ENCODE data around the gene THSD4.

The THSD4 gene

GRCh38 chr15:71114887-71115566 is at the start of gene THSD4:
Gene THSD4 (plus strand): TSS chr15:71115471.
- peak; percentile 81 for DNase-seq

- no peak for DNase-seq
These were observed 48.3 kb upstream of the THSD4 start for GRCh38 chr15:71066983-71067382.

- DNase-seq = no peak
These were observed 45.6 kb upstream of the THSD4 start for GRCh38 chr15:71069693-71070092.

GRCh38 chr15:71071529-71071928 is 43.7 kb upstream of the THSD4 start:
- no peak for DNase-seq

- DNase-seq = no peak
These were observed 42.8 kb upstream of the THSD4 start for GRCh38 chr15:71072423-71072822.

GRCh38 chr15:71078506-71079207 is 36.6 kb upstream of the THSD4 start:
- DNase-seq = no peak

GRCh38 chr15:71079208-71080044 is 35.8 kb upstream of the THSD4 start:
- DNase-seq = no peak

GRCh38 chr15:71080166-71080565 is 35.1 kb upstream of the THSD4 start:
- no peak for DNase-seq

- no peak for DNase-seq
These were observed 34.6 kb upstream of the THSD4 start for GRCh38 chr15:71080705-71081104.

- no peak for DNase-seq
These were observed 32.5 kb upstream of the THSD4 start for GRCh38 chr15:71082803-71083202.

- DNase-seq = no peak
These were observed 31.9 kb upstream of the THSD4 start for GRCh38 chr15:71083349-71083748.

GRCh38 chr15:71084264-71084663 is 31.0 kb upstream of the THSD4 start:
- no peak for DNase-seq

GRCh38 chr15:71085809-71086208 is 29.5 kb upstream of the THSD4 start:
- no peak for DNase-seq

GRCh38 chr15:71088155-71088554 is 27.1 kb upstream of the THSD4 start:
- no peak for DNase-seq

GRCh38 chr15:71088683-71089082 is 26.6 kb upstream of the THSD4 start:
- DNase-seq = no peak

GRCh38 chr15:71089801-71090200 is 25.5 kb upstream of the THSD4 start:
- DNase-seq = no peak

- DNase-seq = no peak
These were observed 23.7 kb upstream of the THSD4 start for GRCh38 chr15:71091601-71092000.

- DNase-seq = no peak
These were observed 23.1 kb upstream of the THSD4 start for GRCh38 chr15:71092056-71092600.

- DNase-seq = no peak
These were observed 21.9 kb upstream of the THSD4 start for GRCh38 chr15:71093054-71094024.

GRCh38 chr15:71094137-71094536 is 21.1 kb upstream of the THSD4 start:
- DNase-seq = no peak

- no peak for DNase-seq
These were observed 18.6 kb upstream of the THSD4 start for GRCh38 chr15:71096676-71097075.

- DNase-seq = no peak
These were observed 17.4 kb upstream of the THSD4 start for GRCh38 chr15:71097890-71098289.

Data from stimulated activated CD8-positive, alpha-beta memory T cell treated with anti-CD3 and anti-CD28 coated beads, Interleukin-4, amount 100 ng/mL, for 48 hours (primary cell).